Hematopoietic multipotent progenitor cell treated with erythropoietin and hydrocortisone succinate and interleukin-3 and kit ligand, for 17 days (in vitro differentiated cells): ENCODE data around the gene PLEKHG2.
"Not testable (repeated sequence)": the region's sequence is repeated elsewhere in the genome, so short reads cannot be mapped to it uniquely, and the experiment has no call there.

Source experiments
- DNase-seq: peaks from one replicate; pipeline ENCODE4 v3.0.0-alpha.2; 2015; ENCODE audit warnings: low spot score

The PLEKHG2 gene, protein sequence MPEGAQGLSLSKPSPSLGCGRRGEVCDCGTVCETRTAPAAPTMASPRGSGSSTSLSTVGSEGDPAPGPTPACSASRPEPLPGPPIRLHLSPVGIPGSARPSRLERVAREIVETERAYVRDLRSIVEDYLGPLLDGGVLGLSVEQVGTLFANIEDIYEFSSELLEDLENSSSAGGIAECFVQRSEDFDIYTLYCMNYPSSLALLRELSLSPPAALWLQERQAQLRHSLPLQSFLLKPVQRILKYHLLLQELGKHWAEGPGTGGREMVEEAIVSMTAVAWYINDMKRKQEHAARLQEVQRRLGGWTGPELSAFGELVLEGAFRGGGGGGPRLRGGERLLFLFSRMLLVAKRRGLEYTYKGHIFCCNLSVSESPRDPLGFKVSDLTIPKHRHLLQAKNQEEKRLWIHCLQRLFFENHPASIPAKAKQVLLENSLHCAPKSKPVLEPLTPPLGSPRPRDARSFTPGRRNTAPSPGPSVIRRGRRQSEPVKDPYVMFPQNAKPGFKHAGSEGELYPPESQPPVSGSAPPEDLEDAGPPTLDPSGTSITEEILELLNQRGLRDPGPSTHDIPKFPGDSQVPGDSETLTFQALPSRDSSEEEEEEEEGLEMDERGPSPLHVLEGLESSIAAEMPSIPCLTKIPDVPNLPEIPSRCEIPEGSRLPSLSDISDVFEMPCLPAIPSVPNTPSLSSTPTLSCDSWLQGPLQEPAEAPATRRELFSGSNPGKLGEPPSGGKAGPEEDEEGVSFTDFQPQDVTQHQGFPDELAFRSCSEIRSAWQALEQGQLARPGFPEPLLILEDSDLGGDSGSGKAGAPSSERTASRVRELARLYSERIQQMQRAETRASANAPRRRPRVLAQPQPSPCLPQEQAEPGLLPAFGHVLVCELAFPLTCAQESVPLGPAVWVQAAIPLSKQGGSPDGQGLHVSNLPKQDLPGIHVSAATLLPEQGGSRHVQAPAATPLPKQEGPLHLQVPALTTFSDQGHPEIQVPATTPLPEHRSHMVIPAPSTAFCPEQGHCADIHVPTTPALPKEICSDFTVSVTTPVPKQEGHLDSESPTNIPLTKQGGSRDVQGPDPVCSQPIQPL (N-terminal part only)

GRCh38 chr19:39412100-39412866 lies at the start of gene PLEKHG2:
Gene PLEKHG2, plus strand, starts transcription at chr19:39412669. Its CDS starts 1,418 bp downstream, at chr19:39414087.
- peak; percentile 94 for DNase-seq

DNA sequence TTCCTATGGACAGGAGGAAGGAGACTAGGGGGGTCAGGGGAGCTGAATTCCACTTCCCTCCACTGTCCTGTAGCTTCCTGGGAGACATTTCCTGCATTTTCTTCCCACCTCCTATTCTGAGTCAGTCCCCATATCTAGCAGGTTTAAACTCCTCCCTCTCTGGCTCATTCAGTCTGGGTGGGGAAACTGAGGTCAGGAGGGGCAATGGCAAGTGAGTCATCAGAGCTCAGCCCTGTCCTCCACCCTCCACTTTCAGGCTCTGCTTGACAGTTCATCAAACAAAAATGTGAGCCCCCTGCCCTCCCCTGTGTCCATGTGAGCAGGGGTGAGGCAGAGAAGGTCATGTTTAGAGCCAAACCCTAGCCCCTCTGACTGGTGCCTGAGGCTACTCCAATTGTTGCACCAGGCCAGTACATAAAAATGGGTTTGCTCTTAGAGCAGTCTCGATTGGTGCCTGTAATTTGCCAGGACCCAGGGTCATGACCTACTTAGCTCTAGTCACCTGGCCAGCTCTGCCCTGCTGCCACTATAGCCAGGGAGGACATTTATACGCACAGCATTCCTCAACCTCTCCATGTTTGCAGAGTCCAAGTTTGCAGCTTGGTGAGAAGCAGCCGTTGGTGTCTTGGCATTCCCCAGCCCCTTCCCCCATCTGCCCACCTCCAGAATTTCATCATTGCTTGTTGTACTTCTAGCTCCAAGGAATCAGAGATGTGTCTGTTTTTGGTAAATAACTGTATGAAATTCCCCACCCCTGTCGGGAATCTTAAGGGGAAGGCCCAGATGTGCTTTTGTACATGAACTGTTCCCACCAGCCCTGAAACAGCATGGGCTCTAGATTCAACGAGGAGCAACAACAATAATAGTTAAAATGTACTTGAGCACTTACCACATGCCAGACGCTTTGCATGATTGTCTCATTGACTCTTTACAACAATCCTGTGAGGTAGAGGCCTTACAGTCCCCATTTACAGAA lies 49.5 kb upstream of the PLEKHG2 start:
- DNase-seq: no peak

DNA sequence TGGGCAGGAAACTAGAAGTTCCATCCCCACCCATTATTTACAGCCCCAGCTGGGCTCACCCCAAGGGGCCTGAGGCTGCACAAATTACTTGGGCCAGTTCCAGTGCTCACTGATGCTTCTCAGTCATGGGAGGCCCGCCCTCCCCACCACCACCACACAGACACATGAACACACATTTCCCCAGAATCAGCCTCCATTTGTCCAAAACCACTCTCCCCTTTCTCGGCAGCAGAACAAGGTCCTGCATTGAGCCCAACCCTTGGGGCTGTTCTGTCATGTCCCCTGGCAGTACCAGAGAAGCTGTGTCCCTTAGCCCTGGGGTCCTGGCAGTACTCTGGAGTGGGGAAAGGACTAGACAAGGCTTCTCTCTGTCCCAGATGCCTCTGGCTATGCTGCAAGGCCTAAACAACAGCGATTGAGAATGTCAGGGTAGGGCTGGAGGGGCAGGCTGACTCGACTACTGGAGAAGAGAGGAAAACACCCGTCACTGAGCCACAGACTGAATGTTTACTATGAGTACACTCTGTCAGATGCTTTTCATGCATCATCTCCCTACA lies 48.5 kb upstream of the PLEKHG2 start:
- peak; percentile 52 for DNase-seq

- no peak for DNase-seq
These were observed 46.9 kb upstream of the PLEKHG2 start for GRCh38 chr19:39365531-39365930.

- no peak for DNase-seq
These were observed 43.3 kb upstream of the PLEKHG2 start for GRCh38 chr19:39369200-39369599.

DNA sequence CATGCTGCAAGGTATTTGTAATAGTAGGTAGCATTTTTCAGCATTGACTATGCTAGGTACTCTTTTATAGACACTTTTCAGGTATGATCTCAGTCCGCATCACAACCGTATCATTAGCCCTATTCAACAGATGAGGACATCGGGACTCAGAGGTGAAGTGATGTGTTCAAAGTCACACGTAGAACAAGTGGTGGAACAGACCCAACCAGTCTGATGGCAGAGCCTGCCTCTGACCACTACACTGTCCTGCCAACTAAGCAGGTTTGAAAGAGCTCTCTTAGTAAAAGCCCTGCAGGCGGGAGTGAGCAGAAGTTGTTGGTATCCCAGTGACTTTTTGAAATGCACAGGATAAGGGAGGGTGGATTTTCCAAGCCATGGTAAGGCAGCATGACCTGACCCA lies 41.7 kb upstream of the PLEKHG2 start:
- no peak for DNase-seq

DNA sequence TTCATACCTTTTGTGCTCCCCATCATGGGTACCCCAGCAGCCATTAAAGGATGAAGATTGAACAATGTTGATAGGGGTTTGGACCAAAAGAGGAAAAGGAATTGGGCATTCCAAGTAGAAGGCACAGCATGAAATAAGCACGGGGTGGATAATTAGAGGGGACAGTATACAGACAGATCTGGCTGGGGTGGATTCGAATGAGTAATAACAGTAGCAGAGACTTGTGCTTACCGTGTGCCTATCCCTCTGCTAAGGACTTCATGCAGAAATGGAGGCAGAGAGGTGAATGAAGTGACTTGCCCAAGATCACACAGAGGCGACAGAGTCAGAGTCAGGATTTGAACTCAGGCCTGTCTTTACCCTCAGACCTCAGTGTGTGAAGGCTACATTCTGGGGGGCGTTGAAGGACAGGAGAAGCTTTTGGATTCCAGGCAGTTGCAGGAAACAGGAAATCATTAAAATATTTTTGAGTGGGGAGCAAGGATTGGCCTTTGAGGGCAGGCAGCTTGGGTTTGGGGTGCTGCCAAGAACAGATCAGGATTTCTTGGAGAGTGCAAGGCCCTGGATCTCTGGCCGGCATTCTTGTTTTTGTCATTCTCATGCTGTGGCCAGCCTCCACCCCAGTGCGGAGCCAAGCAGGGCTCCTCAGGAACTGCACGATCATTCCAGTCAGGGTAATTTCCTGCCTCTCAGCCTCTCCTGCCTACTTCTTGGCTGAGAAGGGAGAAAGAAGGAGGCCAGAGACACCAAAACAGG lies 40.2 kb upstream of the PLEKHG2 start:
- no peak for DNase-seq

DNA sequence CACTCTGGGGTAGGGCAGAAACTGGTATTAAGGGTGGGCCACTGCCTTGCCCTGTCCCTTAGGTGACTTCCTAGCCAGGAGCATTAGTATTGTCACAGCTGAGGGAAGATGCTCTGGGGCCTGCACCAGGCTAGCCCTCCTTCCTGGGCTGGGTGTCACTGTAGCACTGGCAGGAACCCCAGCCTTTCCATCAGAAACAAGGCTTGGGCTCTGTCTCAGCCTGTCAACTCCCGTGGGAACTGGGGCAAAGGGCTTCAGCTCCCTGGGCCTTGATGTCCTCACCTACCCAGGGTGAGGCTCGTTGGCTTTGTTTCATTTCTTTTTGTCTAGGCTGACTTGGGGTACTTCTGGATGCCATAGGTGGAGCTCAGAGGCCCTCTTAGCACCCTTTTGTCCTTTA lies 39.5 kb upstream of the PLEKHG2 start:
- DNase-seq: no peak

GRCh38 chr19:39375929-39376328 lies 36.5 kb upstream of the PLEKHG2 start:
- no peak for DNase-seq

- no peak for DNase-seq
These were observed 34.8 kb upstream of the PLEKHG2 start for GRCh38 chr19:39377373-39378362.

GRCh38 chr19:39379366-39379765 lies 33.1 kb upstream of the PLEKHG2 start:
- not testable (repeated sequence) for DNase-seq

DNA sequence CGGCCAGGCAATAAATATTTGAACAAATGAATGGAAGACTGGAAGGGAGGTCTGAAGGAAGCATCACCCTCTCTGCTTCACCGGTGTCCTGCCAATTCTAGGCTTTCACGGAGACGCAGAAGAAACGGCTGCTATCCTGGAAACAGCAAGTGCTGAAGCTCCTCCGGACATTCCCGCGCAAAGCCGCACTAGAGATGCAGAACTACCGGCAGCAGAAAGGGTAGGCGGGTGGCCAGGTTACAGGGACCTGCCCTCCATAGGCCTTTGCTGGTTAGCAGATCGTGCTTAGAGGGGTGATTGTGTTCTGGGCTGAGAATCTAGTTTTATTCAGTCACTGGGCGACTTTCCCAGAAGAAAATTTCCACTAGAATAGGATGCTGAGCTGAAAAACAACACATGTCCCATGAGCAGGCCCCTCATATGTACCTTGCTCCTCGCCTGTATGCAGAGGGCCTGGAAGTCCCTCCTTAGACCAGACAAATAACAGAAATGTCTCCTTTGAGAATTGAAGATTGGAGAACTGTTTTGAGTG lies 32.5 kb upstream of the PLEKHG2 start:
- no peak for DNase-seq

- DNase-seq: no peak
These were observed 31.7 kb upstream of the PLEKHG2 start for GRCh38 chr19:39380521-39381502.

DNA sequence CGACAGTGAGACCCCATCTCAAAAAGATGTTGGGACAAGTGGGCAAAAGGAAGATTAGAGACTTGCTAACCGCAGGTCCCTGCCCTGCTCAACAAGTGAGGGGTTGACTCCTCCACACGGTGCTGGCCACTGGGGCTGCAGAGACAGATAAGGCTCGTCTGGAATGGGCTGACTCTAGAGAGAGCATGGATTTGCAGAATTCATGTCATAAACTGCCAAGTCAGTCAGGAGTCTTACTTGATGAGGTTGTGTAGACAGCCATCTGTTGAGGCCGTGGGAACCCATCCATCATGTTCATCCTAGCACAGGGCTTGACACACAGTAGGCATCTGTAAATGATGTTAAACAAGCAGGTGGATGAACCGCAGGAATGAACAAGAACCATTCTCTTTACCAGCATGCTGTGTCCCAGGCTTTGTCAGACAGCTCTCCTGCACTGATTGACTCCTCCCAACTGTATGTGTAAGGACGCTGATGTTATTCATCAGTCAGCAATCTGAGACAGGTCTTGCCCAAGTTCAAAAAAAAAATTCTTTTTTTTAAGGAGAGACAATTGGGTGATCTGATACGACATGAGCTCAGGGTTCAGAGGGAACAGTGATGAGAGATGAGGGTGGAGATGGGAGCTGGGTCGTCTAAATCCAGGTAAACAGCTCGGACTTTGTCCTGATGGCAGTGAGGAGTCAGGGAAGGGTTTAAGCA lies 30.4 kb upstream of the PLEKHG2 start:
- DNase-seq: no peak

DNA sequence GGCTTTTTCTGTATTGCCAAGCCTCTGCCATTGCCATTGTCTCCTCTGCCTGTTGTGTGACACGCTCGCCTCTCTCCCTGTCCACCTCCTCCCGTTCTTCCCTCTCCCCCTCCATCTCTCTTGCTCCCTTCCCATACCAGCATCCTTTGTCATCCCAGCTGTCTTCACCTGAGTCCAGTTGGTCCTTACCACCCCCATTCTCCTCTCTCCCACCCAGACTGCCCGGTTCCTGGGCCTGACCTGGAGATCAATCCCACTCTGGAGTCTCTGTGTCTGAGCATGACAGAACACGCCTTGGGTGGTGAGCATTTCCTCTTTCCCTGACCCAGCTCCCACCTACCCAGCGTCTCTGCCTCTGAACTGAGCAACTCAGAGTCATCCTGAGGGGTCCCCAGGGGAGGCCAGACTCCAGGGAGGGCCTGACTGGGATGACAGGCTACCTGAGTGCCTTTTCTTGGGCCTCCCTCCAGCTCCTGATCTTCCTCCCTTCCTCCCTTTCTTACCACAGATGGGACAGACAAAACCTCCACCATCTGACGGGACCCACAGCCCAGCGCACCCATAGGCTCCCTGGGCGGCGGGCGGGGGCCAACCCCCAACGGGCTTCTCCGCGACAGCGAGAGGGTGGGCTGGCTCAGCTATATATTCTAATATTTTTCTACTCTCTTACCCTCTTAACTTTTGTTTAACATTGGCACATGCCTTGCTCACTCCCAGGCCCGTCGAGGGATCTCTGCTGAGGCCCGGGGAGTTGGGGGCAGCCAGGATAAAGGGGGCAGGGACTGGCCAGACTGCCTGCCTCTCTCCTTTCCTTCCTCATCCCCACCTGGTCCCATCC lies 29.3 kb upstream of the PLEKHG2 start:
- DNase-seq: no peak
